Hypothalamus (tissue), 51 donors: ENCODE results near the gene PTCH1.

Experiments
- DNase-seq, 51 donors: peaks; one replicate each; lab custom pipeline; 2025; lab: John Stamatoyannopoulos, UW

Gene PTCH1

GRCh38 chr9:95516734-95517558 lies at the start of gene PTCH1:
Gene PTCH1, minus strand, starts transcription at chr9:95516971.
- DNase-seq, result peak in 32 of 51 donors; percentile 27 to 82 (median 46)

- no peak for DNase-seq
These were observed 49.2 kb upstream of the PTCH1 start for GRCh38 chr9:95565982-95566381.

GRCh38 chr9:95561913-95562312 lies 45.1 kb upstream of the PTCH1 start:
- no peak for DNase-seq

- no peak for DNase-seq
These were observed 40.4 kb upstream of the PTCH1 start for GRCh38 chr9:95557142-95557541.

- DNase-seq, result no peak
These were observed 39.8 kb upstream of the PTCH1 start for GRCh38 chr9:95556521-95556920.

- no peak for DNase-seq
These were observed 36.2 kb upstream of the PTCH1 start for GRCh38 chr9:95552814-95553546.

- peak in 8 of 51 donors; percentile 6 to 52 (median 20) for DNase-seq
These were observed 35.5 kb upstream of the PTCH1 start for GRCh38 chr9:95552255-95552654.

GRCh38 chr9:95551406-95551805 lies 34.6 kb upstream of the PTCH1 start:
- DNase-seq, result no peak

GRCh38 chr9:95545831-95546567 lies 29.2 kb upstream of the PTCH1 start:
- DNase-seq, result peak in 13 of 51 donors; percentile 1 to 36 (median 13)

GRCh38 chr9:95533996-95534680 lies 17.4 kb upstream of the PTCH1 start:
- no peak for DNase-seq

GRCh38 chr9:95529910-95530309 lies 13.1 kb upstream of the PTCH1 start:
- no peak for DNase-seq

GRCh38 chr9:95528908-95529502 lies 12.2 kb upstream of the PTCH1 start:
- DNase-seq, result peak in 2 of 51 donors; percentile 10 to 51

GRCh38 chr9:95522871-95523370 lies 6.2 kb upstream of the PTCH1 start:
- no peak for DNase-seq

- DNase-seq, result no peak
These were observed 4.9 kb upstream of the PTCH1 start for GRCh38 chr9:95521699-95522098.

GRCh38 chr9:95517559-95518425 lies 1.0 kb upstream of the PTCH1 start:
- DNase-seq, result peak in 5 of 51 donors; percentile 12 to 53 (median 25)

- DNase-seq, result peak in 5 of 51 donors; percentile 25 to 69 (median 49)
These were observed 494 bp downstream of the PTCH1 start for GRCh38 chr9:95516221-95516733.

- DNase-seq, result peak in 22 of 51 donors; percentile 18 to 60 (median 32)
These were observed 1.3 kb downstream of the PTCH1 start for GRCh38 chr9:95515272-95516113.

- no peak for DNase-seq
These were observed 2.4 kb downstream of the PTCH1 start for GRCh38 chr9:95514342-95514741.
